ENCODE data around the gene C16orf89.
"Not testable (repeated sequence)": the region's sequence is repeated elsewhere in the genome, so short reads cannot be mapped to it uniquely, and the experiment has no call there.

- TF ChIP-seq POLR2AphosphoS5 (IDR thresholded peaks at IDR 0.05; ENCODE audit: borderline replicate concordance, low read depth, low read length); EZH2 (IDR thresholded peaks at IDR 0.05): not testable (repeated sequence)
Measured at GRCh38 chr16:5105039-5105438, 39.3 kb upstream of the C16orf89 start.
